Osteoblast (primary cell): ENCODE measurements around the gene OPA3. TPM values are rescaled to one million over a fixed set of nuclear protein-coding genes. Genes with fewer than 3 reads are reported as not detected.

ENCODE experiments used
- DNase-seq: peaks from one replicate; pipeline ENCODE4 v3.0.0; 2011; ENCODE audit warnings: low spot score, mixed read lengths; ENCODE audit not compliant: insufficient read length; ENCODE audit errors: missing footprints
- H2AFZ ChIP-seq: 2 replicates; pipeline ENCODE4 v1.6.0; 2011; ENCODE audit warnings: mild to moderate bottlenecking, low read length
- H3K27ac ChIP-seq: 2 replicates; pipeline ENCODE4 v1.5.1; 2011; ENCODE audit warnings: mild to moderate bottlenecking, low read depth, low read length, moderate library complexity
- H3K27me3 ChIP-seq: 2 replicates; pipeline ENCODE4 v1.6.0; 2012; ENCODE audit warnings: mild to moderate bottlenecking, control low read depth, inconsistent platforms, low read length, moderate library complexity; ENCODE audit not compliant: insufficient read depth
- H3K36me3 ChIP-seq: 2 replicates; pipeline ENCODE4 v1.5.1; 2011; ENCODE audit warnings: mild to moderate bottlenecking, low read length, control low read depth, moderate library complexity; ENCODE audit not compliant: insufficient read depth
- H3K4me1 ChIP-seq: 2 replicates; pipeline ENCODE4 v1.5.1; 2011; ENCODE audit warnings: mild to moderate bottlenecking, low read length, control low read depth, moderate library complexity; ENCODE audit not compliant: insufficient read depth
- H3K4me2 ChIP-seq: 2 replicates; pipeline ENCODE4 v1.6.0; 2011; ENCODE audit warnings: mild to moderate bottlenecking, low read length; ENCODE audit not compliant: insufficient read depth
- H3K4me3 ChIP-seq: fragments of 200-600 bp; sonication (generic); 3 replicates; pipeline ENCODE4 v1.5.1; 2012; ENCODE audit warnings: mild to moderate bottlenecking, low read length, inconsistent platforms; ENCODE audit not compliant: insufficient read depth
- H3K79me2 ChIP-seq: 2 replicates; pipeline ENCODE4 v1.6.0; 2012; ENCODE audit warnings: mild to moderate bottlenecking, low read length, control low read depth, inconsistent platforms; ENCODE audit not compliant: insufficient read depth
- H3K9me3 ChIP-seq: 2 replicates; pipeline ENCODE4 v1.5.1; 2011; ENCODE audit warnings: low read depth, low read length, control low read depth
- H4K20me1 ChIP-seq: 2 replicates; pipeline ENCODE4 v1.6.0; 2012; ENCODE audit warnings: mild to moderate bottlenecking, low read length, control low read depth; ENCODE audit not compliant: insufficient read depth
- CTCF ChIP-seq: IDR thresholded peaks from 2 replicates; pipeline ENCODE4 v1.5.1; 2011; ENCODE audit warnings: mild to moderate bottlenecking, low read depth, low read length, moderate library complexity; ENCODE audit errors: extremely low read depth
- total RNA-seq: library from RNA; depleted of rRNA; stranded (reverse); fragments of >200 nt; gene quantifications from 2 replicates; pipeline ENCODE4 v1.2.3, GENCODE V29; 2012

Gene OPA3
- total RNA-seq, 1 donor, result 7.6 TPM

- Histone ChIP-seq H4K20me1 (peaks cover 25% of the 10 kb centered on the region), H3K36me3 (peaks cover 6% of the 10 kb centered on the region), H3K79me2 (peaks cover 47% of the 10 kb centered on the region), H3K4me2 (peak within 1 kb of the TSS; percentile 100), H3K4me1 (peaks cover 20% of the 10 kb centered on the region), H3K4me3 (peak within 1 kb of the TSS; percentile 90), H3K27me3 (no peaks in the 10 kb centered on the region), H2AFZ (peak within 1 kb of the TSS; percentile 94), H3K9me3 (no peaks in the 10 kb centered on the region), H3K27ac (peak within 1 kb of the TSS; percentile 80)
- no peak for TF ChIP-seq CTCF
- peak; percentile 99 for DNase-seq
Observed at GRCh38 chr19:45506989-45507871, 77.4 kb downstream of the OPA3 start, which contains the start of gene VASP. VASP (plus strand) TSS chr19:45507479; CDS start chr19:45507772, 293 bp downstream.

GRCh38 chr19:45506246-45506988 is 78.2 kb downstream of the OPA3 start:
- Histone ChIP-seq H3K27me3 (peaks cover 4% of the 10 kb centered on the region), H4K20me1 (peaks cover 18% of the 10 kb centered on the region), H2AFZ (peak overlapping the region; percentile 91), H3K4me3 (peak overlapping the region; percentile 90), H3K79me2 (peaks cover 39% of the 10 kb centered on the region), H3K9me3 (no peaks in the 10 kb centered on the region), H3K36me3 (peaks cover 6% of the 10 kb centered on the region), H3K4me2 (peak overlapping the region; percentile 100), H3K4me1 (peaks cover 20% of the 10 kb centered on the region), H3K27ac (peak overlapping the region; percentile 80)
- peak; percentile 98 for DNase-seq
- TF ChIP-seq CTCF, result peak; percentile 44

GRCh38 chr19:45505996-45506245 is 78.7 kb downstream of the OPA3 start:
- H3K4me1 ChIP-seq, result peaks cover 20% of the 10 kb centered on the region
- H3K4me2 ChIP-seq, result peak overlapping the region; percentile 100
- no peak for TF ChIP-seq CTCF
- peaks cover 34% of the 10 kb centered on the region for H3K79me2 ChIP-seq
- H3K4me3 ChIP-seq, result peak overlapping the region; percentile 90
- H3K36me3 ChIP-seq, result peaks cover 3% of the 10 kb centered on the region
- H3K27me3 ChIP-seq, result peaks cover 4% of the 10 kb centered on the region
- H2AFZ ChIP-seq, result peak overlapping the region; percentile 91
- DNase-seq, result no peak
- peak overlapping the region; percentile 80 for H3K27ac ChIP-seq
- H4K20me1 ChIP-seq, result peaks cover 13% of the 10 kb centered on the region
- H3K9me3 ChIP-seq, result no peaks in the 10 kb centered on the region
